HCT116 (cell line): ENCODE measurements around the gene SNRNP25. TPM values are rescaled to one million over a fixed set of nuclear protein-coding genes. Genes with fewer than 3 reads are reported as not detected.

Experiments
- ATAC-seq: fragments of 200-7000 bp; cut with Tn5 transposase; 2 replicates; pipeline ENCODE4 v1.9.1; 2020; ENCODE audit warnings: mild to moderate bottlenecking, moderate library complexity
- BruUV-seq: library from RNA; stranded (reverse); fragments of 400-500 nt; replicated peaks from 2 replicates; lab custom pipeline; 2021; lab: Mats Ljungman, UMichigan
- CTCF ChIA-PET: fragments of 300-600 bp; sonication (Branson Sonifier 250); formaldehyde crosslinking; loops from one replicate; lab custom pipeline; 2021; ENCODE audit warnings: antibody characterized with exemption; lab: Charles Lee
- POLR2A ChIA-PET: fragments of 300-600, 350-600 bp; sonication (Branson Sonifier 250); formaldehyde crosslinking; loops from one replicate; lab custom pipeline; 2021; ENCODE audit warnings: antibody characterized with exemption; lab: Charles Lee
- RAD21 ChIA-PET, 2 experiments: fragments of 300-600 bp; sonication (Branson Sonifier 250); formaldehyde crosslinking; loops; one replicate each; lab custom pipeline; 2023; ENCODE audit warnings: low total read pairs in 2 of 2; ENCODE audit not compliant: uncharacterized antibody in 2 of 2, unreplicated experiment in 2 of 2, low non-redundant PET in 1 of 2; lab: Charles Lee
- DNase-seq: peaks from one replicate; pipeline ENCODE4 v3.0.0-alpha.2; 2010; ENCODE audit warnings: low read depth, low spot score
- H2AFZ ChIP-seq: fragments of 200-600 bp; shearing (Covaris generic), sonication (generic); 2 replicates; pipeline ENCODE4 v1.6.1; 2017; ENCODE audit warnings: low read depth, mixed run types, mixed read lengths, antibody characterized with exemption, low read length; ENCODE audit not compliant: poor library complexity, severe bottlenecking
- H3K27ac ChIP-seq: 2 replicates; pipeline ENCODE4 v1.5.1; 2012; ENCODE audit warnings: low read depth, low read length
- H3K27me3 ChIP-seq: fragments of 200-600 bp; sonication (generic); 2 replicates; pipeline ENCODE4 v1.6.1; 2016; ENCODE audit warnings: mixed run types, low read length, mixed read lengths; ENCODE audit not compliant: insufficient read depth
- H3K36me3 ChIP-seq, 2 experiments: fragments of 200-500 bp in 1 of 2; fragments of 200-600 bp in 1 of 2; sonication (Bioruptor generic) in 1 of 2; sonication (generic) in 1 of 2; 2 replicates each; pipeline versions ENCODE4 v1.5.1 to v1.6.1; 2014 to 2016; ENCODE audit warnings: low read length in 2 of 2, inconsistent platforms in 1 of 2, mixed read lengths in 1 of 2, mixed run types in 1 of 2; ENCODE audit not compliant: insufficient read depth in 2 of 2, control insufficient read depth in 1 of 2
- H3K4me1 ChIP-seq, 2 experiments: fragments of 200-600 bp in 1 of 2; sonication (generic) in 1 of 2; 2 replicates each; pipeline versions ENCODE4 v1.5.1 to v1.6.1; 2012 to 2017; ENCODE audit warnings: low read length in 2 of 2, inconsistent platforms in 1 of 2, mild to moderate bottlenecking in 1 of 2, mixed read lengths in 1 of 2, mixed run types in 1 of 2, moderate library complexity in 1 of 2; ENCODE audit not compliant: insufficient read depth in 2 of 2, control insufficient read depth in 1 of 2
- H3K4me2 ChIP-seq: fragments of 200-600 bp; sonication (generic); 2 replicates; pipeline ENCODE4 v1.6.1; 2017; ENCODE audit warnings: mixed run types, low read length, mixed read lengths
- H3K4me3 ChIP-seq, 2 experiments: fragments of 200-600 bp in 1 of 2; sonication (generic) in 1 of 2; replicated peaks in 1 of 2; 2 replicates each; pipeline ENCODE4 v1.5.1; 2011 to 2016; ENCODE audit warnings: low read length in 2 of 2, control low read depth in 1 of 2, low read depth in 1 of 2, mild to moderate bottlenecking in 1 of 2, mixed read lengths in 1 of 2, mixed run types in 1 of 2
- H3K79me2 ChIP-seq: fragments of 200-600 bp; sonication (generic); 2 replicates; pipeline ENCODE4 v1.6.1; 2017; ENCODE audit warnings: mild to moderate bottlenecking, mixed run types, low read length, moderate library complexity, mixed read lengths; ENCODE audit not compliant: insufficient read depth
- H3K9ac ChIP-seq: fragments of 200-600 bp; sonication (generic); 2 replicates; pipeline ENCODE4 v1.6.1; 2016; ENCODE audit warnings: low read length, mixed read lengths
- H3K9me2 ChIP-seq: fragments of 200-600 bp; sonication (generic), shearing (Covaris generic); 2 replicates; pipeline ENCODE4 v1.6.1; 2017; ENCODE audit warnings: mixed run types, mild to moderate bottlenecking, moderate library complexity; ENCODE audit not compliant: insufficient read depth
- H3K9me3 ChIP-seq, 2 experiments: fragments of 200-500 bp in 1 of 2; fragments of 200-600 bp in 1 of 2; sonication (Bioruptor generic) in 1 of 2; sonication (generic) in 1 of 2; 2 replicates each; pipeline ENCODE4 v1.6.1; 2014 to 2017; ENCODE audit warnings: low read length in 2 of 2, mixed read lengths in 2 of 2, inconsistent platforms in 1 of 2, low read depth in 1 of 2, mild to moderate bottlenecking in 1 of 2, mixed run types in 1 of 2, moderate library complexity in 1 of 2; ENCODE audit not compliant: control insufficient read depth in 1 of 2, insufficient read depth in 1 of 2
- H4K20me1 ChIP-seq: fragments of 200-600 bp; sonication (generic), shearing (Covaris generic); 2 replicates; pipeline ENCODE4 v1.6.1; 2017; ENCODE audit warnings: mixed run types, mild to moderate bottlenecking, moderate library complexity; ENCODE audit not compliant: insufficient read depth
- CBX3 ChIP-seq: IDR thresholded peaks from 2 replicates; pipeline ENCODE4 v1.6.1; 2012; ENCODE audit warnings: low read depth
- CEBPB ChIP-seq: IDR thresholded peaks from 2 replicates; pipeline ENCODE4 v1.6.1; 2012; ENCODE audit warnings: low read depth
- EGR1 ChIP-seq: IDR thresholded peaks from 2 replicates; pipeline ENCODE4 v1.6.1; 2012; ENCODE audit warnings: low read depth
- ELF1 ChIP-seq: IDR thresholded peaks from 2 replicates; pipeline ENCODE4 v1.6.1; 2012; ENCODE audit warnings: low read depth, borderline replicate concordance
- EZH2 ChIP-seq: fragments of 200-600 bp; sonication (generic); IDR thresholded peaks from 2 replicates; pipeline ENCODE4 v1.6.1; 2017; ENCODE audit warnings: antibody characterized with exemption, mixed run types
- EZH2phosphoT487 ChIP-seq: fragments of 200-600 bp; IDR thresholded peaks from 2 replicates; pipeline ENCODE4 v1.6.1; 2018; ENCODE audit warnings: antibody characterized with exemption, borderline replicate concordance
- FOSL1 ChIP-seq: IDR thresholded peaks from 2 replicates; pipeline ENCODE4 v1.6.1; 2012; ENCODE audit warnings: low read depth
- JUND ChIP-seq: IDR thresholded peaks from 2 replicates; pipeline ENCODE4 v1.6.1; 2012
- POLR2A ChIP-seq: IDR thresholded peaks from 2 replicates; pipeline ENCODE4 v1.7.0; 2011; ENCODE audit warnings: borderline replicate concordance; ENCODE audit not compliant: insufficient read depth, insufficient read length; ENCODE audit errors: extremely low read depth
- RAD21 ChIP-seq: IDR thresholded peaks from 2 replicates; pipeline ENCODE4 v1.6.1; 2012; ENCODE audit warnings: low read depth, mild to moderate bottlenecking
- SIN3A ChIP-seq: IDR thresholded peaks from 2 replicates; pipeline ENCODE4 v1.6.1; 2012; ENCODE audit warnings: low read depth
- TCF7L2 ChIP-seq: IDR thresholded peaks from 2 replicates; pipeline ENCODE4 v1.7.0; 2011; ENCODE audit warnings: borderline replicate concordance, inconsistent platforms; ENCODE audit not compliant: insufficient read depth, insufficient read length; ENCODE audit errors: extremely low read depth
- YY1 ChIP-seq: IDR thresholded peaks from 2 replicates; pipeline ENCODE4 v1.6.1; 2011; ENCODE audit warnings: low read length, low read depth, moderate library complexity, mild to moderate bottlenecking; ENCODE audit not compliant: insufficient replicate concordance; ENCODE audit errors: extremely low read depth
- ZNF274 ChIP-seq: fragments of 200-500 bp; sonication (Bioruptor generic); IDR thresholded peaks from 2 replicates; pipeline ENCODE4 v1.6.1; 2014; ENCODE audit warnings: mild to moderate bottlenecking, low read depth, low read length, inconsistent platforms
- intact Hi-C: fragments of 100-400 bp; cut with micrococcal nuclease; formaldehyde crosslinking; loops from 2 replicates; pipeline ENCODE4 v1.10.0; 2022
- total RNA-seq: library from RNA; stranded (reverse); gene quantifications from one replicate; pipeline ENCODE4 v1.2.1, GENCODE V29; 2021; ENCODE audit not compliant: unreplicated experiment
- TF ChIP-seq, protein P1 (sequence below): IDR thresholded peaks from 2 replicates; pipeline ENCODE4 v1.6.1; 2012
- TF ChIP-seq, protein P2 (sequence below): IDR thresholded peaks from 2 replicates; pipeline ENCODE4 v1.6.1; 2012
- TF ChIP-seq, protein P3 (sequence below), 3 experiments: fragments of 200-600 bp in 1 of 3; sonication (generic) in 1 of 3; IDR thresholded peaks in 2 of 3; conservative IDR thresholded peaks in 1 of 3; 2 replicates each; pipeline ENCODE4 v1.5.1; 2012 to 2017; ENCODE audit warnings: low read depth in 2 of 3, low read length in 2 of 3, antibody characterized with exemption in 1 of 3, borderline replicate concordance in 1 of 3, control low read depth in 1 of 3, mild to moderate bottlenecking in 1 of 3, mixed read lengths in 1 of 3, mixed run types in 1 of 3, moderate library complexity in 1 of 3; ENCODE audit not compliant: insufficient read depth in 1 of 3
- TF ChIP-seq, protein P4 (sequence below): IDR thresholded peaks from 2 replicates; pipeline ENCODE4 v1.6.1; 2012; ENCODE audit warnings: low read depth
- TF ChIP-seq, protein P5 (sequence below): IDR thresholded peaks from 2 replicates; pipeline ENCODE4 v1.6.1; 2011; ENCODE audit warnings: mild to moderate bottlenecking, low read length, moderate library complexity; ENCODE audit not compliant: insufficient replicate concordance; ENCODE audit errors: extremely low read depth

SNRNP25 gene
- total RNA-seq, 1 experiment from 2014 or later: 24.5 TPM

DNA sequence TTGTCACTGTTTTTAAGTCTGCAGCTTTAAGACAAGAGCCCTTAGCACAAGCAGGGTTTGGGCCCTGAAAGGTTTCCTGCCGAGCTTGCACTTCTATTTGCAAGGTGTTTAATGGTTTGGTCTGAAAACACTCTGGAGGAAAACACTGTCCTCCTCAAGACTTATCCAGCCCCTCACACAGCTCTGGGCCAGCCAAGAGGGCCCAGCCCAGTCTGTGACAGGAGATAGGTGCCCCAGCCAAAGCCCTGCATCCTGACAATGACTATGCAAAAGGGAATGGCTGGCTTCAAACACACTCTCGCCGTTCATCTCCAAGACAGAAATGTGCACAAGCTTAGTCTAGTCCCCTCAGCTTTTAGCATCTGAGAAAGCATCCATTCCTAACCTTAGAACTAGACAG lies 51.3 kb downstream of the SNRNP25 start:
- no peaks in the 10 kb centered on the region for H3K79me2 ChIP-seq
- no TSS peak for BruUV-seq
- no peak for TF ChIP-seq EZH2phosphoT487
- no peak for TF ChIP-seq TCF7L2
- TF ChIP-seq JUND: no peak
- no peak for TF ChIP-seq CEBPB
- no peak for TF ChIP-seq FOSL1
- no peak for TF ChIP-seq RAD21
- TF ChIP-seq POLR2A: no peak
- TF ChIP-seq ZNF274: no peak
- TF ChIP-seq, protein P1, sequence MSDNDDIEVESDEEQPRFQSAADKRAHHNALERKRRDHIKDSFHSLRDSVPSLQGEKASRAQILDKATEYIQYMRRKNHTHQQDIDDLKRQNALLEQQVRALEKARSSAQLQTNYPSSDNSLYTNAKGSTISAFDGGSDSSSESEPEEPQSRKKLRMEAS: no peak
- TF ChIP-seq SIN3A: no peak
- no peak for TF ChIP-seq EGR1
- TF ChIP-seq, protein P2, sequence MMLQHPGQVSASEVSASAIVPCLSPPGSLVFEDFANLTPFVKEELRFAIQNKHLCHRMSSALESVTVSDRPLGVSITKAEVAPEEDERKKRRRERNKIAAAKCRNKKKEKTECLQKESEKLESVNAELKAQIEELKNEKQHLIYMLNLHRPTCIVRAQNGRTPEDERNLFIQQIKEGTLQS: no peak
- TF ChIP-seq, protein P3, sequence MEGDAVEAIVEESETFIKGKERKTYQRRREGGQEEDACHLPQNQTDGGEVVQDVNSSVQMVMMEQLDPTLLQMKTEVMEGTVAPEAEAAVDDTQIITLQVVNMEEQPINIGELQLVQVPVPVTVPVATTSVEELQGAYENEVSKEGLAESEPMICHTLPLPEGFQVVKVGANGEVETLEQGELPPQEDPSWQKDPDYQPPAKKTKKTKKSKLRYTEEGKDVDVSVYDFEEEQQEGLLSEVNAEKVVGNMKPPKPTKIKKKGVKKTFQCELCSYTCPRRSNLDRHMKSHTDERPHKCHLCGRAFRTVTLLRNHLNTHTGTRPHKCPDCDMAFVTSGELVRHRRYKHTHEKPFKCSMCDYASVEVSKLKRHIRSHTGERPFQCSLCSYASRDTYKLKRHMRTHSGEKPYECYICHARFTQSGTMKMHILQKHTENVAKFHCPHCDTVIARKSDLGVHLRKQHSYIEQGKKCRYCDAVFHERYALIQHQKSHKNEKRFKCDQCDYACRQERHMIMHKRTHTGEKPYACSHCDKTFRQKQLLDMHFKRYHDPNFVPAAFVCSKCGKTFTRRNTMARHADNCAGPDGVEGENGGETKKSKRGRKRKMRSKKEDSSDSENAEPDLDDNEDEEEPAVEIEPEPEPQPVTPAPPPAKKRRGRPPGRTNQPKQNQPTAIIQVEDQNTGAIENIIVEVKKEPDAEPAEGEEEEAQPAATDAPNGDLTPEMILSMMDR (IDR thresholded peaks at IDR 0.05 in 2 of 3, conservative IDR thresholded peaks at IDR 0.05 in 1 of 3; ENCODE audit: borderline replicate concordance in 1 of 3, insufficient read depth in 1 of 3, low read depth in 2 of 3, low read length in 2 of 3): no peak
- TF ChIP-seq EZH2: no peak
- TF ChIP-seq, protein P4, sequence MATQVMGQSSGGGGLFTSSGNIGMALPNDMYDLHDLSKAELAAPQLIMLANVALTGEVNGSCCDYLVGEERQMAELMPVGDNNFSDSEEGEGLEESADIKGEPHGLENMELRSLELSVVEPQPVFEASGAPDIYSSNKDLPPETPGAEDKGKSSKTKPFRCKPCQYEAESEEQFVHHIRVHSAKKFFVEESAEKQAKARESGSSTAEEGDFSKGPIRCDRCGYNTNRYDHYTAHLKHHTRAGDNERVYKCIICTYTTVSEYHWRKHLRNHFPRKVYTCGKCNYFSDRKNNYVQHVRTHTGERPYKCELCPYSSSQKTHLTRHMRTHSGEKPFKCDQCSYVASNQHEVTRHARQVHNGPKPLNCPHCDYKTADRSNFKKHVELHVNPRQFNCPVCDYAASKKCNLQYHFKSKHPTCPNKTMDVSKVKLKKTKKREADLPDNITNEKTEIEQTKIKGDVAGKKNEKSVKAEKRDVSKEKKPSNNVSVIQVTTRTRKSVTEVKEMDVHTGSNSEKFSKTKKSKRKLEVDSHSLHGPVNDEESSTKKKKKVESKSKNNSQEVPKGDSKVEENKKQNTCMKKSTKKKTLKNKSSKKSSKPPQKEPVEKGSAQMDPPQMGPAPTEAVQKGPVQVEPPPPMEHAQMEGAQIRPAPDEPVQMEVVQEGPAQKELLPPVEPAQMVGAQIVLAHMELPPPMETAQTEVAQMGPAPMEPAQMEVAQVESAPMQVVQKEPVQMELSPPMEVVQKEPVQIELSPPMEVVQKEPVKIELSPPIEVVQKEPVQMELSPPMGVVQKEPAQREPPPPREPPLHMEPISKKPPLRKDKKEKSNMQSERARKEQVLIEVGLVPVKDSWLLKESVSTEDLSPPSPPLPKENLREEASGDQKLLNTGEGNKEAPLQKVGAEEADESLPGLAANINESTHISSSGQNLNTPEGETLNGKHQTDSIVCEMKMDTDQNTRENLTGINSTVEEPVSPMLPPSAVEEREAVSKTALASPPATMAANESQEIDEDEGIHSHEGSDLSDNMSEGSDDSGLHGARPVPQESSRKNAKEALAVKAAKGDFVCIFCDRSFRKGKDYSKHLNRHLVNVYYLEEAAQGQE: no peak
- no peak for TF ChIP-seq CBX3
- TF ChIP-seq, protein P5, sequence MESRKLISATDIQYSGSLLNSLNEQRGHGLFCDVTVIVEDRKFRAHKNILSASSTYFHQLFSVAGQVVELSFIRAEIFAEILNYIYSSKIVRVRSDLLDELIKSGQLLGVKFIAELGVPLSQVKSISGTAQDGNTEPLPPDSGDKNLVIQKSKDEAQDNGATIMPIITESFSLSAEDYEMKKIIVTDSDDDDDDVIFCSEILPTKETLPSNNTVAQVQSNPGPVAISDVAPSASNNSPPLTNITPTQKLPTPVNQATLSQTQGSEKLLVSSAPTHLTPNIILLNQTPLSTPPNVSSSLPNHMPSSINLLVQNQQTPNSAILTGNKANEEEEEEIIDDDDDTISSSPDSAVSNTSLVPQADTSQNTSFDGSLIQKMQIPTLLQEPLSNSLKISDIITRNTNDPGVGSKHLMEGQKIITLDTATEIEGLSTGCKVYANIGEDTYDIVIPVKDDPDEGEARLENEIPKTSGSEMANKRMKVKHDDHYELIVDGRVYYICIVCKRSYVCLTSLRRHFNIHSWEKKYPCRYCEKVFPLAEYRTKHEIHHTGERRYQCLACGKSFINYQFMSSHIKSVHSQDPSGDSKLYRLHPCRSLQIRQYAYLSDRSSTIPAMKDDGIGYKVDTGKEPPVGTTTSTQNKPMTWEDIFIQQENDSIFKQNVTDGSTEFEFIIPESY: no peak
- TF ChIP-seq YY1: no peak
- no peak for TF ChIP-seq ELF1
- CTCF ChIA-PET: no interaction called here
- intact Hi-C loops: no loop called here
- no peak overlapping the region for H3K4me3 ChIP-seq
- no peaks in the 10 kb centered on the region for H3K27me3 ChIP-seq
- peaks cover 0 to 9% of the 10 kb centered on the region in 2 experiments; a peak in 3 of 4 replicates for H3K4me1 ChIP-seq
- no peak overlapping the region for H3K4me2 ChIP-seq
- no peak overlapping the region for H3K27ac ChIP-seq
- RAD21 ChIA-PET: no interaction called here
- POLR2A ChIA-PET: no interaction called here
- no peaks in the 10 kb centered on the region for H3K9me2 ChIP-seq
- H2AFZ ChIP-seq: no peak overlapping the region
- H3K9me3 ChIP-seq: no peaks in the 10 kb centered on the region
- no peaks in the 10 kb centered on the region; a peak in 2 of 4 replicates for H3K36me3 ChIP-seq
- DNase-seq (no peak), ATAC-seq (no peak)
- H4K20me1 ChIP-seq: no peaks in the 10 kb centered on the region
- no peak overlapping the region for H3K9ac ChIP-seq
